Fibroblast of lung (primary cell): ENCODE measurements around the gene RPRD1A. TPM values are rescaled to one million over a fixed set of nuclear protein-coding genes. Genes with fewer than 3 reads are reported as not detected.
"Not testable (repeated sequence)": the region's sequence is repeated elsewhere in the genome, so short reads cannot be mapped to it uniquely, and the experiment has no call there.

Source experiments
- DNase-seq, 2 donors: peaks; one replicate each; pipeline versions ENCODE4 v3.0.0 to v3.0.0-alpha.2; 2010; ENCODE audit warnings: low read depth in 2 of 2
- H2AFZ ChIP-seq: 2 replicates; pipeline ENCODE4 v1.5.1; 2012; ENCODE audit warnings: low read length, control low read depth, inconsistent platforms
- H3K27ac ChIP-seq: 2 replicates; pipeline ENCODE4 v1.5.1; 2011; ENCODE audit warnings: low read length, control low read depth; ENCODE audit not compliant: insufficient read depth
- H3K27me3 ChIP-seq: 2 replicates; pipeline ENCODE4 v1.5.1; 2011; ENCODE audit warnings: mild to moderate bottlenecking, low read length; ENCODE audit not compliant: control insufficient read depth, insufficient read depth
- H3K36me3 ChIP-seq: 2 replicates; pipeline ENCODE4 v1.5.1; 2011; ENCODE audit warnings: low read length; ENCODE audit not compliant: control insufficient read depth, insufficient read depth
- H3K4me1 ChIP-seq: 2 replicates; pipeline ENCODE4 v1.5.1; 2011; ENCODE audit warnings: low read length; ENCODE audit not compliant: control insufficient read depth, insufficient read depth; ENCODE audit errors: extremely low read depth
- H3K4me2 ChIP-seq: 2 replicates; pipeline ENCODE4 v1.5.1; 2011; ENCODE audit warnings: low read length, control low read depth; ENCODE audit not compliant: insufficient read depth; ENCODE audit errors: extremely low read depth
- H3K4me3 ChIP-seq, 4 experiments: fragments of 200-600 bp in 1 of 4; sonication (generic) in 1 of 4; replicated peaks in 1 of 4; 2 replicates each; pipeline ENCODE4 v1.5.1; 2011 to 2016; ENCODE audit warnings: low read length in 4 of 4, low read depth in 3 of 4, mild to moderate bottlenecking in 3 of 4, control low read depth in 2 of 4, inconsistent platforms in 1 of 4, mixed read lengths in 1 of 4; ENCODE audit not compliant: insufficient read depth in 1 of 4; ENCODE audit errors: control extremely low read depth in 1 of 4
- H3K79me2 ChIP-seq: 2 replicates; pipeline ENCODE4 v1.5.1; 2012; ENCODE audit warnings: mild to moderate bottlenecking, low read length, inconsistent platforms; ENCODE audit not compliant: control insufficient read depth, insufficient read depth
- H3K9ac ChIP-seq: 2 replicates; pipeline ENCODE4 v1.5.1; 2011; ENCODE audit warnings: mild to moderate bottlenecking, low read length, control low read depth; ENCODE audit not compliant: insufficient read depth
- H3K9me3 ChIP-seq: 2 replicates; pipeline ENCODE4 v1.5.1; 2012; ENCODE audit warnings: low read depth, low read length; ENCODE audit not compliant: control insufficient read depth, insufficient read depth
- H4K20me1 ChIP-seq: 2 replicates; pipeline ENCODE4 v1.5.1; 2011; ENCODE audit warnings: low read length; ENCODE audit not compliant: control insufficient read depth, insufficient read depth; ENCODE audit errors: extremely low read depth
- EZH2 ChIP-seq: IDR thresholded peaks from 2 replicates; pipeline ENCODE4 v1.5.1; 2012; ENCODE audit warnings: low read length, control low read depth, mild to moderate bottlenecking; ENCODE audit errors: missing control alignments
- polyA plus RNA-seq, 2 donors: library from polyadenylated mRNA; depleted of rRNA in 1 of 2; stranded (reverse) in 1 of 2; unstranded in 1 of 2; fragments of >200 nt; gene quantifications; 2 replicates each; pipeline ENCODE4 v1.2.1, GENCODE V29; 2011 to 2012; ENCODE audit warnings: missing spikeins in 1 of 2
- total RNA-seq: library from RNA; depleted of rRNA; stranded (reverse); fragments of >200 nt; gene quantifications from 2 replicates; pipeline ENCODE4 v1.2.1, GENCODE V29; 2014
- TF ChIP-seq, protein P1 (sequence below), 2 donors: IDR thresholded peaks in 1 of 2; conservative IDR thresholded peaks in 1 of 2; 1 replicate in 1 of 2; 2 replicates in 1 of 2; pipeline ENCODE4 v1.5.1; 2011 to 2012; ENCODE audit warnings: low read length in 2 of 2, control low read depth in 1 of 2, inconsistent platforms in 1 of 2, low read depth in 1 of 2, mild to moderate bottlenecking in 1 of 2

The RPRD1A gene
- total and polyA plus RNA-seq, 2 donors (not counting 1 experiment from before 2014, with no cell fraction given) = 36.4 to 46.2 TPM

- Histone ChIP-seq H3K27ac (peak overlapping the region; percentile 4), H2AFZ (no peak overlapping the region), H3K79me2 (no peaks in the 10 kb centered on the region), H3K4me2 (peak overlapping the region; percentile 29), H3K4me1 (peaks cover 4% of the 10 kb centered on the region), H3K36me3 (peaks cover 2% of the 10 kb centered on the region), H3K9ac (no peak overlapping the region), H3K4me3 (no peak overlapping the region), H3K27me3 (no peaks in the 10 kb centered on the region), H4K20me1 (no peaks in the 10 kb centered on the region), H3K9me3 (no peaks in the 10 kb centered on the region)
- no peak for TF ChIP-seq EZH2
- TF ChIP-seq, protein P1, sequence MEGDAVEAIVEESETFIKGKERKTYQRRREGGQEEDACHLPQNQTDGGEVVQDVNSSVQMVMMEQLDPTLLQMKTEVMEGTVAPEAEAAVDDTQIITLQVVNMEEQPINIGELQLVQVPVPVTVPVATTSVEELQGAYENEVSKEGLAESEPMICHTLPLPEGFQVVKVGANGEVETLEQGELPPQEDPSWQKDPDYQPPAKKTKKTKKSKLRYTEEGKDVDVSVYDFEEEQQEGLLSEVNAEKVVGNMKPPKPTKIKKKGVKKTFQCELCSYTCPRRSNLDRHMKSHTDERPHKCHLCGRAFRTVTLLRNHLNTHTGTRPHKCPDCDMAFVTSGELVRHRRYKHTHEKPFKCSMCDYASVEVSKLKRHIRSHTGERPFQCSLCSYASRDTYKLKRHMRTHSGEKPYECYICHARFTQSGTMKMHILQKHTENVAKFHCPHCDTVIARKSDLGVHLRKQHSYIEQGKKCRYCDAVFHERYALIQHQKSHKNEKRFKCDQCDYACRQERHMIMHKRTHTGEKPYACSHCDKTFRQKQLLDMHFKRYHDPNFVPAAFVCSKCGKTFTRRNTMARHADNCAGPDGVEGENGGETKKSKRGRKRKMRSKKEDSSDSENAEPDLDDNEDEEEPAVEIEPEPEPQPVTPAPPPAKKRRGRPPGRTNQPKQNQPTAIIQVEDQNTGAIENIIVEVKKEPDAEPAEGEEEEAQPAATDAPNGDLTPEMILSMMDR (conservative IDR thresholded peaks at IDR 0.05 in 1 of 2, IDR thresholded peaks at IDR 0.05 in 1 of 2; ENCODE audit: low read depth in 1 of 2, low read length in 2 of 2) = no peak
- peak; percentile 41 to 82 for DNase-seq
Measured at GRCh38 chr18:36025025-36025424, 42.3 kb downstream of the RPRD1A start.

GRCh38 chr18:36024241-36024640, 43.1 kb downstream of the RPRD1A start:
- H3K27ac ChIP-seq, H3K9me3 ChIP-seq, DNase-seq, H3K79me2 ChIP-seq, H3K4me2 ChIP-seq, H3K36me3 ChIP-seq, H3K27me3 ChIP-seq, H4K20me1 ChIP-seq, H3K9ac ChIP-seq, H3K4me1 ChIP-seq, H3K4me3 ChIP-seq, H2AFZ ChIP-seq: not testable (repeated sequence)

DNA sequence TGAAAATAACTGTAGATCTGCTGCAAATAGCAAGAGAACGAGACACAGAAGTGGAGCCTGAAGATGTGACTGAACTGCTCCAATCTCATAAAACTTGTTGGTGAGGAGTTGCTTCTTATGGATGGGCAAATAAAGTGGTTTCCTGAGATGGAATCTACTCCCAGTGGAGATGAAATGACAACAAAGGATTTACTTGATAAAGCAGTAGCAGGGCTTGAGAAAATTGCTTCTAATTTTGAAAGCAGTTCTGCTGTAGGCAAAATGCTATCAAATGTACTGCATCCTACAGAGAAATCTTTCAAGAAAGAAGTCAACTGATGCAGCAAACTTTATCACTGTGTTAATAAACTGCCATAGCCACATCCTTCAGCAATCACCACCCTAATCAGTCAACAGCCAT, 44.0 kb downstream of the RPRD1A start:
- no peak overlapping the region for H3K4me3 ChIP-seq
- TF ChIP-seq, protein P1 (conservative IDR thresholded peaks at IDR 0.05 in 1 of 2, IDR thresholded peaks at IDR 0.05 in 1 of 2; ENCODE audit: low read depth in 1 of 2, low read length in 2 of 2) = no peak
- TF ChIP-seq EZH2 = no peak
- H3K4me1 ChIP-seq = peaks cover 4% of the 10 kb centered on the region
- no peaks in the 10 kb centered on the region for H3K27me3 ChIP-seq
- no peaks in the 10 kb centered on the region for H3K79me2 ChIP-seq
- H3K4me2 ChIP-seq = no peak overlapping the region
- DNase-seq = no peak
- H2AFZ ChIP-seq = no peak overlapping the region
- H3K27ac ChIP-seq = no peak overlapping the region
- H3K9me3 ChIP-seq = no peaks in the 10 kb centered on the region
- H3K36me3 ChIP-seq = no peaks in the 10 kb centered on the region
- H4K20me1 ChIP-seq = no peaks in the 10 kb centered on the region
- no peak overlapping the region for H3K9ac ChIP-seq
